Fibroblast of lung (primary cell): ENCODE results near the gene QSOX2. TPM values are rescaled to one million over a fixed set of nuclear protein-coding genes. Genes with fewer than 3 reads are reported as not detected.

Experiments
- DNase-seq, 2 donors: peaks; one replicate each; pipeline versions ENCODE4 v3.0.0 to v3.0.0-alpha.2; 2010; ENCODE audit warnings: low read depth in 2 of 2
- H2AFZ ChIP-seq: 2 replicates; pipeline ENCODE4 v1.5.1; 2012; ENCODE audit warnings: low read length, control low read depth, inconsistent platforms
- H3K27ac ChIP-seq: 2 replicates; pipeline ENCODE4 v1.5.1; 2011; ENCODE audit warnings: low read length, control low read depth; ENCODE audit not compliant: insufficient read depth
- H3K27me3 ChIP-seq: 2 replicates; pipeline ENCODE4 v1.5.1; 2011; ENCODE audit warnings: mild to moderate bottlenecking, low read length; ENCODE audit not compliant: control insufficient read depth, insufficient read depth
- H3K36me3 ChIP-seq: 2 replicates; pipeline ENCODE4 v1.5.1; 2011; ENCODE audit warnings: low read length; ENCODE audit not compliant: control insufficient read depth, insufficient read depth
- H3K4me1 ChIP-seq: 2 replicates; pipeline ENCODE4 v1.5.1; 2011; ENCODE audit warnings: low read length; ENCODE audit not compliant: control insufficient read depth, insufficient read depth; ENCODE audit errors: extremely low read depth
- H3K4me2 ChIP-seq: 2 replicates; pipeline ENCODE4 v1.5.1; 2011; ENCODE audit warnings: low read length, control low read depth; ENCODE audit not compliant: insufficient read depth; ENCODE audit errors: extremely low read depth
- H3K4me3 ChIP-seq, 4 experiments: fragments of 200-600 bp in 1 of 4; sonication (generic) in 1 of 4; replicated peaks in 1 of 4; 2 replicates each; pipeline ENCODE4 v1.5.1; 2011 to 2016; ENCODE audit warnings: low read length in 4 of 4, low read depth in 3 of 4, mild to moderate bottlenecking in 3 of 4, control low read depth in 2 of 4, inconsistent platforms in 1 of 4, mixed read lengths in 1 of 4; ENCODE audit not compliant: insufficient read depth in 1 of 4; ENCODE audit errors: control extremely low read depth in 1 of 4
- H3K79me2 ChIP-seq: 2 replicates; pipeline ENCODE4 v1.5.1; 2012; ENCODE audit warnings: mild to moderate bottlenecking, low read length, inconsistent platforms; ENCODE audit not compliant: control insufficient read depth, insufficient read depth
- H3K9ac ChIP-seq: 2 replicates; pipeline ENCODE4 v1.5.1; 2011; ENCODE audit warnings: mild to moderate bottlenecking, low read length, control low read depth; ENCODE audit not compliant: insufficient read depth
- H3K9me3 ChIP-seq: 2 replicates; pipeline ENCODE4 v1.5.1; 2012; ENCODE audit warnings: low read depth, low read length; ENCODE audit not compliant: control insufficient read depth, insufficient read depth
- H4K20me1 ChIP-seq: 2 replicates; pipeline ENCODE4 v1.5.1; 2011; ENCODE audit warnings: low read length; ENCODE audit not compliant: control insufficient read depth, insufficient read depth; ENCODE audit errors: extremely low read depth
- CTCF ChIP-seq, 2 donors: IDR thresholded peaks in 1 of 2; conservative IDR thresholded peaks in 1 of 2; 1 replicate in 1 of 2; 2 replicates in 1 of 2; pipeline ENCODE4 v1.5.1; 2011 to 2012; ENCODE audit warnings: low read length in 2 of 2, control low read depth in 1 of 2, inconsistent platforms in 1 of 2, low read depth in 1 of 2, mild to moderate bottlenecking in 1 of 2
- EZH2 ChIP-seq: IDR thresholded peaks from 2 replicates; pipeline ENCODE4 v1.5.1; 2012; ENCODE audit warnings: low read length, control low read depth, mild to moderate bottlenecking; ENCODE audit errors: missing control alignments
- polyA plus RNA-seq, 2 donors: library from polyadenylated mRNA; depleted of rRNA in 1 of 2; stranded (reverse) in 1 of 2; unstranded in 1 of 2; fragments of >200 nt; gene quantifications; 2 replicates each; pipeline ENCODE4 v1.2.1, GENCODE V29; 2011 to 2012; ENCODE audit warnings: missing spikeins in 1 of 2
- total RNA-seq: library from RNA; depleted of rRNA; stranded (reverse); fragments of >200 nt; gene quantifications from 2 replicates; pipeline ENCODE4 v1.2.1, GENCODE V29; 2014

Gene QSOX2
- total and polyA plus RNA-seq, 2 donors (not counting 1 experiment from before 2014, with no cell fraction given) = 7.8 to 13.2 TPM

DNA sequence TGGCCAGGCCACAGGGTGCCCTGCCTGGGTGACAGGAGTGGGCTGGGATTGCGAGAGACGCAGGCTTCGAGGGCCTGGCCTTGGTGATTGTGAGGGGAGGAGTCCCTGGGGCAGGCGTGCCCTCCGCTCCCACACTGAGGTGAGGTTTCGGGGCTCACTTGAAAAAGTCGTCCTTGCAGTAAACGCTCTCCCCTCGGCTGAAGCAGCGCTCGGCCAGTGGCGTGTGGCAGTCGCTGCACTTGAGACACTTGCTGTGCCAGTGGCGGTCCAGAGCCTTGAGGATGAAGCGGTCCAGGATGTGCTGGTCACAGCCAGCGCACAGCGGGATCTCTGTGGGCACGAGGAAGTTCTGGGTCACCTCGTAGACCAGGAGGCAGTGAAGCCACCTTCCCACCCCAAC, 45.2 kb downstream of the QSOX2 start:
- H3K79me2 ChIP-seq = no peaks in the 10 kb centered on the region
- DNase-seq = no peak
- H3K36me3 ChIP-seq = no peaks in the 10 kb centered on the region
- H3K4me2 ChIP-seq = no peak overlapping the region
- H2AFZ ChIP-seq = no peak overlapping the region
- peaks cover 77% of the 10 kb centered on the region for H3K27me3 ChIP-seq
- H3K9ac ChIP-seq = no peak overlapping the region
- no peaks in the 10 kb centered on the region for H3K9me3 ChIP-seq
- H3K4me1 ChIP-seq = no peaks in the 10 kb centered on the region
- H3K27ac ChIP-seq = no peak overlapping the region
- no peaks in the 10 kb centered on the region for H4K20me1 ChIP-seq
- no peak for TF ChIP-seq EZH2
- TF ChIP-seq CTCF (conservative IDR thresholded peaks at IDR 0.05 in 1 of 2, IDR thresholded peaks at IDR 0.05 in 1 of 2; ENCODE audit: low read depth in 1 of 2, low read length in 2 of 2) = no peak
- no peak overlapping the region for H3K4me3 ChIP-seq

- Histone ChIP-seq H3K27ac (no peak overlapping the region), H4K20me1 (no peaks in the 10 kb centered on the region), H3K9ac (no peak overlapping the region), H3K4me3 (no peak overlapping the region), H3K4me2 (no peak overlapping the region), H3K9me3 (no peaks in the 10 kb centered on the region), H3K4me1 (no peaks in the 10 kb centered on the region), H3K36me3 (no peaks in the 10 kb centered on the region), H3K79me2 (no peaks in the 10 kb centered on the region), H2AFZ (no peak overlapping the region), H3K27me3 (peaks cover 78% of the 10 kb centered on the region)
- DNase-seq = no peak
- TF ChIP-seq EZH2 (peak; percentile 99), CTCF (conservative IDR thresholded peaks at IDR 0.05 in 1 of 2, IDR thresholded peaks at IDR 0.05 in 1 of 2; ENCODE audit: low read depth in 1 of 2, low read length in 2 of 2) (no peak)
Observed at GRCh38 chr9:136199391-136200288, 46.0 kb downstream of the QSOX2 start.

DNA sequence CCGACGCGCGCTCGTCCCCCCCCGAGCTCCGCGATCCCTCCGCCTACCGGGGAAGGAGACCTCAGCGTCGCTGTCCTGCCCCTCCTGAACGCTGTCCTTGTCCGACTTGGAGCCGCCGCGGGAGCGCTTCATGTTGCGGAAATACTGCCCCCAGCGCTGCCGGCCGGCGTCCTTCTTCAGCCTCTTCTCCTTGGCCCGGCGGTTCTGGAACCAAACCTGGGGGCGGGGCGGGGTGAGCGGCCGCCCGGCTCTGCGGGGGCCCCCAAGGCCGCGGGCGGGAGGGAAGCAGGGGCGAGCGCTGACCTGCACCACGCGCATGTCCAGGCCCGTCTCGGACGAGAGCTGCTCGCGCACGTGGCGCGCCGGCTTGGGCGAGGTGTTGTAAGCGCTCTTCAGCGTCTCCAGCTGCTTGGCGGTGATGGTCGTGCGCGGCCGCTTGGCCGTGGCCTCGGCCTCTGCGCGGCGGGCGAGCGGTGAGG, 47.0 kb downstream of the QSOX2 start:
- Histone ChIP-seq H3K9ac (no peak overlapping the region), H3K4me2 (no peak overlapping the region), H4K20me1 (no peaks in the 10 kb centered on the region), H3K36me3 (no peaks in the 10 kb centered on the region), H3K9me3 (no peaks in the 10 kb centered on the region), H3K4me3 (no peak overlapping the region), H3K79me2 (no peaks in the 10 kb centered on the region), H3K27me3 (peaks cover 73% of the 10 kb centered on the region), H3K27ac (no peak overlapping the region), H3K4me1 (no peaks in the 10 kb centered on the region), H2AFZ (no peak overlapping the region)
- DNase-seq = peak in 1 of 2 donors; percentile 4
- TF ChIP-seq CTCF (conservative IDR thresholded peaks at IDR 0.05 in 1 of 2, IDR thresholded peaks at IDR 0.05 in 1 of 2; ENCODE audit: low read depth in 1 of 2, low read length in 2 of 2) = no peak
- peak; percentile 33 for TF ChIP-seq EZH2
